ELR (cell line): ENCODE results near the gene YRDC.
"Not testable (repeated sequence)": the region's sequence is repeated elsewhere in the genome, so short reads cannot be mapped to it uniquely, and the experiment has no call there.

ENCODE experiments used
- DNase-seq: peaks from one replicate; pipeline ENCODE4 v3.0.0-alpha.2; 2015; ENCODE audit warnings: low read depth

YRDC gene

GRCh38 chr1:37771440-37771839, 36.6 kb downstream of the YRDC start:
- DNase-seq = not testable (repeated sequence)

DNA sequence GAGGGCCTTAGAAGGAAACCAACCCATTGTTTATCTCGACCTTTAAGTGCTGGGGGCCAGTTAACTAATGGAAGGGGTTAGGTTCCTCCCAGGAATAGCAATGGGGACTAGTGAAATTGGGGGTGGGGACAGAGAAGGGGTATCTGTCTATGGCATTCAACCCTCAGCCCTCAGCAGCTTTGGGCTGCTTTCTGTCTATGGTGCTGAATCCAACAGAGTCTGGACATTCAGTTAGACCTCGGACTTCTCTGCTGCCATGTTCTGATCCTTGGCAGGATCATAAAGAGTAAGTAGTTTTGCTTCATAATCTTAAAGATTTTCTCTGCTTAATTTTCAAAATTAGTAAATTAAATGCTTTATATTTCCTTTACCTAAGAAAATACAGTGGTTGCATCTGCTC, 40.5 kb downstream of the YRDC start:
- no peak for DNase-seq

DNA sequence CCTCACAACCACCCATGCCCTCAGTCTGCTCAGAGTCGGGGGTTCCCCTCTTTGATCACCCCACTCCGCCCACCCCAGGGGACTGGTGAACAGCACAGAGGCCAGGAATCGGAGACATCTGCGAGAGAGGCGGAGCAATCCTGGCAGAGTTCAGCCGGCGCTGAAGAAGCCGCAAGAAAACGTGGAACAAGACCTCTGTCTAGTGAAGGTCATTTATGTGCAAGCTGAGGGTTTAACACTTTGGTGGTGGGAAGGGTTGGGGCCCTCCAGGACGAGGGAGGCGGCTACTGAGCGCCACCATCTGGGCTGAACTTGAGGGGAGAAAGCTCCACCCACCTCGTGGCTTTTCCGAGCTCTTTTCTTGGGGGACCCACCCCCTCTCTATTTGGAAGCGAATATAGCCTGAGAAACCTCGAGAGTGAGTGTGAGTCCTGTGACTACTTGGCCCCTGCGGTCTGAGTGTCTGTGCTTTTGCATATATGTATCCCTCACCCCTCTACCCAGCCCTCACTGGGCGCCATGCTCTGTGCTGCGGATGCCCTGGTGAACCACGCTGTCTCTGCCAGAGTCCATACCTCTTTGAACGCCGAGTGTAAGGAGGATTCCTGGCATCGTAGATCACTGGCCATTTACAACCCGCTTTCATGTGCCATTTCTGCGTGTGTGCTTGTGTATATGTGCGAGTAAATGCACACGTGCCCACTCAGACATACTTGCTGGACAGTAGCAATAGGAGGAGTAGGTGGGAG, 41.9 kb downstream of the YRDC start:
- DNase-seq = no peak

GRCh38 chr1:37764888-37765441, 43.0 kb downstream of the YRDC start, which contains the start of gene EPHA10:
Gene EPHA10 (minus strand): TSS chr1:37765120. CDS start chr1:37765066, 54 bp downstream.
- no peak for DNase-seq

GRCh38 chr1:37764414-37764825, 43.6 kb downstream of the YRDC start:
- peak; percentile 54 for DNase-seq

GRCh38 chr1:37763791-37764413, 44.1 kb downstream of the YRDC start:
- no peak for DNase-seq

DNA sequence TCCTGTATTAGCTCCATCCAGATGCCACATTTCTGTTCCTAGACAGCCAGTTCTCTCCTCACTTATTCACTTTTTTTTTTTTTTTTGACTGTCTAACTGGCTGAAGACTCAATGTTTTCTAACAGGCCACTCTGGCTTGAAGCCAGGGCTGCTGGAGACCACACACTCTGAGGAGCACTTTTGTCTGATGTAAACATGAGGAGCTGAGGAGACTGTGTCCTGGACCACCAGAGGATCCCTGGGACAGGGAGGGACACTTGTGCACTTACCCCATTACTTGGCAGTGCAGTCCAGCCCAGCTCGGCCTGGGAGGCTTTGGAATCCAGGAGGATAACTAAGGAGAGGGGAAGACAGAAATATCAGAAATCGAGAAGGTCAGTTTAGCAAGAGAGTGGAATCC, 45.5 kb downstream of the YRDC start:
- DNase-seq = no peak

DNA sequence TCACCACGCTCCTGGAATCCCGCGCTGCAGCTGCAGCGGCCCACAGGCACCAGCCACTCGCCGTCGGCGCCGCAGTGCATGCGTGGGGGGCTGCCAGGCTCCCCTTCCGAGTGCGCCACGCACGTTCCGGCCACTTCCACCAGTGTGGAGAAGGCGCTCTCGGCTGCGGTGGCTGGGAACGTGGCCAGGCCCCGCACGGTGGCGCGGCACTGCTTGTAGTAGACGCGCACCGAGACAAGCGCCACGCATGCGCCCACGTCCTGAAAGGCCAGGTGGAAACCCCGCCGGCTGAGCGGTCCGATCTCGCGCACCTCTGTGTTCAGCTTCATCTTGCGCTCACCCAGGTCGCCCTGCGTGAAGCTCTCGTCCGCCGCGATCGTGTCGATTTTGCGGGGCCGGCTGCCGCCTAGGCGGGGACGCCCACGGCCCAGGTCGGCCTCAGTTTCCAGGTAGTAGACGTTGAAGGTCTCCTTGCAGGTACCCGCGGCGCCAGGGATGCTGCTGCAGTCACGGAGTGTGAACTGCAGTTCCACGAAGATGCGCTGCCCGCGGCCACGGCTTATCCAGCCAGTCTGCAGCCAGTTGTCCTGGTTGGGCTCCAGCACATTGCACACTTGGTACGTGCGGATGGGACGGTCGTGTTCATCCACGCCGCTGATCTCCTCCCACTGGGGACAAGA, 46.5 kb downstream of the YRDC start:
- no peak for DNase-seq

DNA sequence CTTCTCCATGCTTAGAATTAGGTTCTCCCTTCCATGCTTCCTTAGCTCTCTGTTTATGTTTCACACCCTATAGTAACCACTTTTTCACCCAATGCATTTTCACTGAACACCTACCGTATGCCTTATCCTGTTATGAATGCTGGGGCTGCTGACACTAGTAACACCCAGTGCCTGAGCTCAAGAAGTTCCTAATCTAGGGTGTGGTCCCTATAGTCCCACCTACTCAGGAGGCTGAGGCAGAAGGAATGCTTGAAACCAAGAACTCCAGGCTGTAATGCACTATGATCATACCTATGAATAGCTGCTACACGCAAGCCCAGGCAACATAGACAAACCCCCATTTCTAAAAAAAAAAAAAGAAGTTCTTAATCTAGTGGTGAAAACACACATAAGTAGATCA, 48.6 kb downstream of the YRDC start:
- no peak for DNase-seq

DNA sequence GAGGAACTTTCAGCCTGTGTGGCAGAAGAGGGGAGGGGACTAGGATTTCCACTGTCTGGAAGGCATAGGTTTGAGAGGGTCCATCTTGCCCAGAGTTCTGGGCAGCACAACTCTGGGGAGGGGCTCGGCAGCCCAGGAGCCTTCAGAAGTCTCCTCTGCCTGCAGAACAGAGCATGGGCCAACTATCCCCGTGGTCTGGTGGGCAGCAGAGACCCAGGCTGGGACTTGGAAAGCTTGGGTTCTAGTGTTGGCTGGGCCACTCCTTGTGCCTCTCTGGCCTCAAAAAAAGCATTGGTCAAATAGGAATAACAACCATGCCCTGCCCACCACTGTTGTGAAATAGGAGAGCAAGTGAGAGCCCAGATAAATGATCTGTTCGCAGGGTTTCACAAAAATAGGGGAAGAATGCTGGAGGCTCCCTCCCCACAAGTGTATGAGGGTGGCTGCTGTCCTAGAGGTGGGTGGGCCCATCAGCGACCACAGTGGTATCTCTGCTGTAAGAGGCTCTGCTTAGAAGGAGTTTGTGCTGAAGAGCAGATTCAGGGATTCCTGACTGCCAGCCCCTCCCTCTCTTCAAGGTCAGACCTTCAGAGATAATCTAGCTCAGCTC, 52.0 kb downstream of the YRDC start:
- no peak for DNase-seq

GRCh38 chr1:37755290-37755689, 52.7 kb downstream of the YRDC start:
- DNase-seq = no peak

- no peak for DNase-seq
These were observed 54.3 kb downstream of the YRDC start for GRCh38 chr1:37753473-37754321.
